ENCODE data around the gene IRF1.

IRF1 gene

DNA sequence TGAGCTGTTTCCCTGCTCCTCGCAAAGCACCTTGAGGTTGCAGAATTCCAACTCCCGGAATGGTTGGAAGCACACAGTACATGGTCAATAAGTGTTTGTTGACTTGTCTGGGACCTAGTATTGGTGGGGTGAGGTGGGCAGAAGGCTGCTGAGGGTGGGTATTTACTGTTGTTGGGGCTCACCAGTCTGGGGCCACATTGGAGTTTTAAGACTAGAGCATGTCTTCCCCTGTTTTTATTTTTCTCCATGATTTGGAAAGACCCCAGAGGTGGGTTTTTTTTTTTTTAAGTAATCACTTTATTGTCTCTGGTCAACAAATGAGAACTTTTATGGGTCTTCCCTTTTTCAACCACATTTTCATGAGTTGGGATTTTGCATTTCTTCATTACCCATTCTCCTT, 55.1 kb downstream of the IRF1 start:
- DNase-seq: no peak

DNA sequence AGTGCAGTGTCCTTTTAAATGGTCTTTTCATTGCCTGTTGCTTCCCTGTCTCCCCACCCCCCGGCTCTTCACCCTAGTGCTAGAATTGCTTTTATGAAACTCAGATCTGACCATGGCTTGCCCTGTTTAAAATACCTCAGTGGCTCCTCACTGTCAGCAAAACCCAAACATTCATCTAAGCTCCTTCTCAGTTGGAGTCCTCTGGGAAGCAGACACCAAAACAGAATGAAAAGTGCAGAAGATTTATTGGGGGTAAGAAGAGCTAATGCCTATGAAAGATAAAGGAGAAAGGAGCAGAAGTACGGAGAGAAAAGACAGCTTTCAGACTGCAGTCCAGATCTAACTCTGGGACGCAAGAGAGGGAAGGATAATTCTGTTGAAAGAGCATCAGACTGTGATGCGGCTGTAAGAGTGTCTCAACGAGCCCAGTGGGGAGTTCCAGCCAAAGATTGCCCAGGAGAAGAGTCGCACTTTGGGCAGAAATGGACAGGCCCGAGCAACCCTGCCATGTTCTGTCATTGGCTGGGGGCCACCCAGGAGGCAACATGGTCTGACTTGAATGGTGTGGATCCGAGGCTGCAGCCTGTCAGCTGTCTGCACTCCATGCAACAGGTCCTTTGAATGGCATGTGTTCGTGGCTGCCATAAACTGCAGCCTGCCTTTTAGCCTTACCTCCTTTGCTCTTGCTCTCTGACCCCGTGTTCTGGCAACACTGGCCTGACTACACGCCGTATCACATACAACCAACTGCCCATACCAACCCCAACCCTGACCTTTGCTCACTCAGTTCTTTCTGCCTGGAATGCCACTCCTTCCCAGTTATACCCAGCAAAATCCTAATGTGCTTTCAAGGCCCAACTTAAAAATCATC, 55.9 kb downstream of the IRF1 start:
- DNase-seq: no peak

DNA sequence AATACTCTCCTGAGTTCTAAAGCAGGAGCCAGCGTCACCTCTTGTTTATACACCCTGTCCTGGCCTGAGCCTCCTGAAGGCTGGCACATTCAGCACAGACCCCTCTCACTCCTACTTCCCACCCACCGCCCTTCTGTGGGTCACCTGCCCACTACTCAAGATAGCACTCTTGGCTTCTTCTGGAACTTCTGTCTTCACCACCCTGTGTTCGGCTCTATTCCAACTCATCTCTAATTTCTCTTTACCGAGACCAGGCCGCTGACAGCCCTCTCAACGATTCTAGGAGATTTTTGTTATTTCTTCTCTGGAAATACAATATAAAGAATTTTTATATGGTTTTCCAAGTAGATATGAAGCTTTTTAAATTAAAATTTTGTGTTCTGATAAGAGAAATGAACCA, 57.4 kb downstream of the IRF1 start:
- DNase-seq: no peak

DNA sequence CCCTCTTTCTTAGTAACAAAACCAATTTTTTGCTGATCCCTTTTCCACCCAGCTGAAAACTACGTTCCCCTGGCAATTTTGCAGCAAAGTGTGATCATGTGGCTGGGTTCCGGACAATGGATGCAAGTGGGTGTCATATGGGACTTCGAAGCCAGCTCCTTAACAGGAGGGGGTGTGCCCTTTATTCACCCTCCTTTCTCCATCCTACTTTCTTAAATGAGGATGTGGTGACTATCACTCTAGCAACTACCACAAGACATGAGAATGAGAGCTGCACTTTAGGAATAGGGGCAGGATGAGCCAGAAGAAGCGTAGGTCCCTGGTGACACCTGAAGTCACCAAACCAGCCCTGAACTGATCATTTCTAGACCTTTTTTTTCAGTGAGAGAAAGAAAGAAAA, 58.9 kb downstream of the IRF1 start:
- no peak for DNase-seq
